GM04504 (cell line): ENCODE measurements around the gene IDH1.
A peak's percentile ranks its signal among the peaks of the same experiment; 100 is the strongest.
"Not testable (repeated sequence)": the region's sequence is repeated elsewhere in the genome, so short reads cannot be mapped to it uniquely, and the experiment has no call there.

Experiments used
- DNase-seq: peaks from one replicate; pipeline ENCODE4 v3.0.0-alpha.2; 2012; ENCODE audit warnings: low read depth

Gene IDH1

DNA sequence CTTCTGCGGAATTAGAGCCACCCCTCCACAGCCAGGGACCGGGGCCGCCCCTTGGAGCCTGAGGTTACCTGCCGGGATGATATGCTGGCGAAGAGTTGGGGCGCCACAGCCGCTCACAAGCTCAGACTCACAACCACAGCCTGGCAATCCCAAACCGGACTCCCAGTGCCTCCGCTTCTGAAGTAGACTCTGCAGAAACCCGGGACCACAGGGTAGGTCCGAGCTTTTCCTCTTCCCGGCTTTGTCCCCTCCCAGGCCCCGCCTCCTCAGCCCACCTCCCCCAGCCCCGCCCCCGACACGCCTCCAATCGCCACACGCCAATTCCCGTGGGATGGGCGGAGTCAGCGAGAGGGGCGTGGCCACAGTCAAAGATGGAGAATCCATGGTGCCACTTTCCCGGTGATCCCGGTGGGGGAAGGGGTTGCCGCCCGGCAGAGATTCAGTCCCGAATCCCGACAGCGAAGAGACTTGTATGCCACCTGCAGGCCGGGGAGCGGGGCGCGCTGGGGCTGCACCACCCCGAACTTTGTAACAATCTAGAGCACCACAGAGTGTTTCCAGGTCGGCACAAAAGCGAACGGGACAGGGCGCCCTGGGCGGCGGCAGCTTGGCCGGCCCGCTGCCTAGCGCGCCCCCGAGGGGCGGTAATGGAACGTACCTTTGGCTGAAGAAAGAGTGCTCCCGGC is at the start of gene IDH1:
TSS of gene IDH1 (minus strand) at position 201 of the 686 bp plus-strand sequence. CDS start 3,520 bp downstream, outside the sequence.
- peak; percentile 87 for DNase-seq

DNA sequence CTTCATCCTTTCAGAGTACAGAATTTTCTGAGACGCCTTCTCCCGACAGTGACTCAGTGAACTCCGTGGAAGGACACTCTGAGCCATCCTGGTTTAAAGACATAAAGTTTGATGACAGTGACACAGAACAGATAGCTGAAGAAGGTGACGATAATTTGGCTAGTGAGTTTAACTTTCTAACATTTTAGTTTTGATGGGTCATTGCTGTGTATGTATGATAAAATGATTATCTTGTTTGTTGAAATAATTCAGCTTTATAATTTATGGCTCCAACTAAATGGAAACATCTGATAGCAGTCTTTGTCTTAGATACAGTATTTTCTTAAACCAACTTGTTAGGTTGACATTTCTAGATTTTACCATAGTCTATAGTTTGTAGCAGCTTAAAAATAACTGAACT is 49.3 kb upstream of the IDH1 start:
- DNase-seq = no peak

GRCh38 chr2:208300847-208301618 is 46.2 kb upstream of the IDH1 start:
- DNase-seq = no peak

- DNase-seq = no peak
These were observed 43.1 kb upstream of the IDH1 start for GRCh38 chr2:208297961-208298360.

GRCh38 chr2:208296610-208297009 is 41.7 kb upstream of the IDH1 start:
- DNase-seq = no peak

DNA sequence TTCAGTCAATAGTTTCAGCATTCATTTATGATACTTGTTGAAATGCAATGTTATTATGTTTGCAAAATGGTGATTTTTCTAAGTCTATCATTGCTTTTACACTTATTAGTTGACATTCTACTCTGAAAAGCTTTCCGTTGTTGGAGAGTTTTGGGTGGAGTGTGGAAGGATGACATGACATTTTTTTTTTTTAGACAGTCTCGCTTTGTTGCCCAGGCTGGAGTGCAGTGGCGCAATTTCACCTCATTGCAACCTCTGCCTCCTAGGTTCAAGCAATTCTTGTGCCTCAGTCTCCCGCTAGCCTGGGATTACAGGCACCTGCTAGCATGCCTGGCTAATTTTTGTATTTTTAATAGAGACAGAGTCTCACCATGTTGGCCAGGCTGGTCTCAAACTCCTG is 41.0 kb upstream of the IDH1 start:
- no peak for DNase-seq

GRCh38 chr2:208294482-208295024 is 39.7 kb upstream of the IDH1 start:
- DNase-seq = no peak

DNA sequence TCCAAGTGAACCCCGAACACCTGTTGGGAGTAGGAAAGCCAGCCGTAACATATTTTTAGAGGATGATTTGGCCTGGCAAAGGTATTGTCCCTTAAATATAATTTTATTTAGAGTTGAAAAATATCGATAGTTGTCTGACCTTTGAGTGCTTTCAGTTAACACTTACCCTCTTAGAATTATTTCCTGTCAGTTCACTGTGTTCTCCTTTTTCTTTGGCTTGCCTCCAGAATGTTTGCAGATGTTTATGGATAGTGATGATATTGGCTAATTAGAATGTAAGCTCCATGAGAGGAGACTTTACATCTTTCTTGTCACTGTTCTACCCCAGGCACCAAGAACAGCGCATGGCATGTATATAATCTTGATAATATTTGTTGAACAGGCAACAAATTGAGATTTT is 31.0 kb upstream of the IDH1 start:
- DNase-seq = no peak

DNA sequence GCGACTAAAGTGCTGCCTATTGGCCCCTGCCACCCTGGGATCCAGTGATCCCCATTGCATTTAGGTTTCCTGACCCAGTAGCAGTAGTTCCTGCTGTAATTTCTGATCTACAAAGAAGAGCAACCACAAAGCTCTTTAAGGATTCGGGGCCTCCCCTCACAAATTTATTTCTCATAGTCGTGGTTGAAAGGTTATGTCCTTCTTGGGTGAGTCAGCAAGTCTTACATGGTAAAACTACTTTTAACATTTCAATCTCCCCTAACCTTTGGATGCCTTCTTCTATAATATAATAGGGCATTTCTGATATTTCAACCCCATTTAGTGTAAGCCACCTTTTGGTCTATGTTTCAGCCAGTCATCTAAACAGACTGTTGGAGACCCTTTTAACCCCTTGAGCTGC is 26.1 kb upstream of the IDH1 start:
- DNase-seq = peak; percentile 15

DNA sequence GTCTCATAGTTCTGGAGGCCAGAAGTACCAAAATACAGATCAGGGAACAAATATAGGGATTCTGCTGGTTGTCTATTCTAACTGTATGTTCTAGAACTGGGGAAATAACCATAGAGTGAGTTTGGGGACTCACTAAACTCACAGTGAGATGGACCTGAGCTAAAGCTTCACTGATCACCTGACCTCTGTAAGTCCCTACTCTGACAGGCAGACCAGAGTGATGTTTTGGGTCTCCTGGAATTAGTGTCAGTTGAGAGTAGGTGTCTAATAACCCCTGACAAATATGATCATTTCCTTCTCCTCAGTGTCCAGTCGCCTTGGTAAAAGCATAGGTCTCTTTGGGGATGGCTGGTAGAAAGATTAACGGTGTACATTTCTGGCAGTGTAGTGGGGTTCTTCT is 25.4 kb upstream of the IDH1 start:
- DNase-seq = no peak

DNA sequence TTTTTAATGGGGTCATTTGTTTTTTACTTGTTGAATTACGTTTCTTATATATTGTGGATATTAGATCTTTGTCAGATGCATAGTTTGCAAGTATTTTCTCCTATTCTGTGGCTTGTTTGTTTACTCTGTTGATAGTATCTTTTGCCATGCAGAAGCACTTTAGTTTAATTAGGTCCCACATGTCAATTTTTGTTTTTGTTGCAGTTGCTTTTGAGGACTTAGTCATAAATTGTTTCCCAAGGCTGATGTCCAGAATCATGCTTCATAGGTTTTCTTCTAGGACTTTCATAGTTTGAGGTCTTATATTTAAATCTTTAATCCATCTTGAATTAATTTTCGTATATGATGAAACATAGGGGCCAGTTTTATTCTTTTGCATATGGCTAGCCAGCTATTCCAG is 24.4 kb upstream of the IDH1 start:
- DNase-seq = no peak

GRCh38 chr2:208278549-208278948 is 23.7 kb upstream of the IDH1 start:
- DNase-seq = no peak

DNA sequence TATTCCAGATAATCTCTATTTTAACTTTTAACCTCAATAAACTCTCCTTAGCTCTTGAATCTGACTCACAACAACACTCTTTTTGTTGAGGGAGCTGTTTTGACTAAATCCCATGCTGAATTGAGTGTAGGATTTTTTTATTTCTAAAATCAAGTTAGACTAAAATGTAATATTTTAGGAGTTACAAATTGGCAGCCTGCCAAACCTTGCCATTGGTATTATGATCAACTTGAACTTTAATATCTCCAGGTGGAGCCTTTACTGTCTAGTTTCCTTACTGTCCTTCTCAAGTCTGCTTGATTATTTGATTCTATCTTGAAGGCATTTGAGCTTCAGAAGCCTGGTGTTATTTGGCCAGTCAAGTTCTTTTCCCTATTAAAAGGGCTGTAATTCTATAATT is 19.9 kb upstream of the IDH1 start:
- DNase-seq = no peak

DNA sequence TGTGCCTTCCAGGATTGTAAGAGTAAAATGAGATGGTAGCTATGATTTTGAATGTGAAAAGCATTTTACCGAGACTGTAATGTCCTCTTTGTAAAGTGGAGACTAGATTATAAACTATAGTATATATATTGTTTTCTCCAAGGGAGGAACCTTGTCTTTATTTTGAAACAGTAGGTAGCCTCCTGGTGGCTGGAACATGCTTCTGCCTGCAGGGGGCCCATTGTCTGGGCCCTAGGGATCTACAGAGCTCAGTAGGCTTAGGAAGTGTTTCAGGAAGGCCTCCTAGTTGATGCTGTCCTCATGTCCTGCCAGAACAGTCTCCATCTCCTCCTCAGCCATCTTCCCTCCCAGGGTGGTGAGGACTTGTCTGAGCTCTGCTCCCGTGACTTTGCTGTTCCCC is 14.2 kb upstream of the IDH1 start:
- no peak for DNase-seq

GRCh38 chr2:208268156-208268952 is 13.5 kb upstream of the IDH1 start:
- no peak for DNase-seq

- not testable (repeated sequence) for DNase-seq
These were observed 12.7 kb upstream of the IDH1 start for GRCh38 chr2:208267526-208267925.

GRCh38 chr2:208266936-208267335 is 12.1 kb upstream of the IDH1 start:
- DNase-seq = no peak

DNA sequence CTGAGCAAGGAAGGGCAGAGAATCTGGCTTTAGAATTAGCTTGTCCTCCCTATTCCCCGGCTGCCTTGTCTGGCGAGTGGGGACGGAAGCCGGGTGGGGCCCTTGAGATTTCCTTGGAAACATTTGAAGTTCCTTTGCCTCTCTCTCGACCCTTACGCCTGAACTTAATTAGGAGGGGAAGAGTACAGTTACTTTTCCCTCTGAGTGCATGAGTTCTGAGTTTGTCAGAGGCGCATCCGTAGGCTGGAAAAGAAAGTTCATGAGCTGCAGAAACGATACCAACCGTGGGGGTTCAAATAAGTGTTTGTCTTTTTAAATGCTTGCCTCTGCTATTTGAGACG is 11.7 kb upstream of the IDH1 start:
- DNase-seq = no peak

GRCh38 chr2:208265801-208266552 is 11.1 kb upstream of the IDH1 start, which contains the start of gene PIKFYVE:
Gene PIKFYVE, plus strand, starts transcription at chr2:208266255. Its CDS starts 5,265 bp downstream, at chr2:208271520.
- DNase-seq = peak; percentile 97

- DNase-seq = no peak
These were observed 10.5 kb upstream of the IDH1 start for GRCh38 chr2:208265371-208265800.
